Testis (tissue), 3 donors: ENCODE measurements around the gene ARRDC3. TPM values are rescaled to one million over a fixed set of nuclear protein-coding genes. Genes with fewer than 3 reads are reported as not detected.

Experiments used
- DNase-seq: peaks from one replicate; pipeline ENCODE4 v3.0.0-alpha.2; 2019
- H3K27ac ChIP-seq, 2 donors: fragments of 200-600 bp; sonication (generic); one replicate each; pipeline ENCODE4 v1.5.1; 2019
- H3K27me3 ChIP-seq: fragments of 200-600 bp; sonication (generic); one replicate; pipeline ENCODE4 v1.5.1; 2019
- H3K36me3 ChIP-seq: fragments of 200-600 bp; sonication (generic); one replicate; pipeline ENCODE4 v1.5.1; 2017; ENCODE audit warnings: low read depth; ENCODE audit errors: missing control alignments
- H3K4me1 ChIP-seq: fragments of 200-600 bp; sonication (generic); one replicate; pipeline ENCODE4 v1.5.1; 2019
- H3K4me3 ChIP-seq, 2 donors: fragments of 200-600 bp; sonication (generic); one replicate each; pipeline ENCODE4 v1.5.1; 2017 to 2019
- H3K9me3 ChIP-seq: fragments of 200-600 bp; sonication (generic); one replicate; pipeline ENCODE4 v1.5.1; 2017
- CTCF ChIP-seq, 3 experiments: fragments of 450-650 bp in 2 of 3; fragments of 200-600 bp in 1 of 3; sonication (generic) in 1 of 3; IDR thresholded peaks; one replicate each; pipeline ENCODE4 v1.5.1; 2016 to 2019; ENCODE audit warnings: antibody characterized with exemption in 3 of 3, mild to moderate bottlenecking in 2 of 3, moderate library complexity in 1 of 3
- POLR2A ChIP-seq: fragments of 450-650 bp; IDR thresholded peaks from one replicate; pipeline ENCODE4 v1.6.1; 2017; ENCODE audit warnings: antibody characterized with exemption, mild to moderate bottlenecking, moderate library complexity
- WGBS, 2 donors: methylation state at CpG; one replicate each; pipeline ENCODE4 v1.1.5; 2018; 5-methylcytosine and 5-hydroxymethylcytosine counted together
- intact Hi-C: fragments of 100-400 bp; cut with DNase I; formaldehyde crosslinking; loops from one replicate; pipeline ENCODE4 v1.15.1; 2023; ENCODE audit warnings: low total_unique reads
- polyA plus RNA-seq: library from polyadenylated mRNA; stranded (reverse); fragments of 350-450 nt; fragmentation: Illumina TruSeq; extraction: RNeasy Lipid Tissue Mini Kit (QIAGEN cat#74804); gene quantifications from one replicate; pipeline ENCODE4 v1.2.3, GENCODE V29; 2014; ENCODE audit warnings: low read depth, low replicate concordance; ENCODE audit not compliant: insufficient read depth
- total RNA-seq, 2 donors: library from RNA; depleted of rRNA; stranded (reverse); fragments of >200 nt; gene quantifications; one replicate each; pipeline ENCODE4 v1.2.3, GENCODE V29; 2016

Gene ARRDC3
- total and polyA plus RNA-seq, 3 donors from 2014 or later = 30.5 to 53.4 (median 47.6) TPM

- H3K4me3 ChIP-seq = no peak overlapping the region
- TF ChIP-seq POLR2A = no peak
- TF ChIP-seq CTCF (IDR thresholded peaks at IDR 0.05) = no peak
- H3K4me1 ChIP-seq = no peaks in the 10 kb centered on the region
- WGBS, 2 donors = 93 to 95% methylated on average over 2 of the region's 2 CpGs
- intact Hi-C loops = no loop called here
- no peaks in the 10 kb centered on the region for H3K36me3 ChIP-seq
- no peaks in the 10 kb centered on the region for H3K27me3 ChIP-seq
- DNase-seq = no peak
- H3K27ac ChIP-seq = no peak overlapping the region
- no peaks in the 10 kb centered on the region for H3K9me3 ChIP-seq
These were observed 63.5 kb downstream of the ARRDC3 start for GRCh38 chr5:91319667-91320066.

- TF ChIP-seq POLR2A (no peak), CTCF (IDR thresholded peaks at IDR 0.05) (no peak)
- 94 to 96% methylated on average over 9 of the region's 9 CpGs for WGBS, 2 donors
These were observed 64.4 kb downstream of the ARRDC3 start for GRCh38 chr5:91318724-91319123.

More at GRCh38 chr5:91318724-91319123, 64.4 kb downstream of the ARRDC3 start:
- Histone ChIP-seq H3K36me3 (no peaks in the 10 kb centered on the region), H3K9me3 (no peaks in the 10 kb centered on the region), H3K4me1 (peaks cover 7% of the 10 kb centered on the region), H3K4me3 (no peak overlapping the region), H3K27ac (no peak overlapping the region), H3K27me3 (no peaks in the 10 kb centered on the region)
- DNase-seq = no peak
- intact Hi-C loops = no loop called here
